ENCODE results near the gene CD53. TPM values are rescaled to one million over a fixed set of nuclear protein-coding genes. Genes with fewer than 3 reads are reported as not detected.
"Not testable (repeated sequence)": the region's sequence is repeated elsewhere in the genome, so short reads cannot be mapped to it uniquely, and the experiment has no call there.

Gene CD53
- 10 to 100 TPM; 17.0 to 62.0 (median 18.4) TPM for total RNA-seq

DNA sequence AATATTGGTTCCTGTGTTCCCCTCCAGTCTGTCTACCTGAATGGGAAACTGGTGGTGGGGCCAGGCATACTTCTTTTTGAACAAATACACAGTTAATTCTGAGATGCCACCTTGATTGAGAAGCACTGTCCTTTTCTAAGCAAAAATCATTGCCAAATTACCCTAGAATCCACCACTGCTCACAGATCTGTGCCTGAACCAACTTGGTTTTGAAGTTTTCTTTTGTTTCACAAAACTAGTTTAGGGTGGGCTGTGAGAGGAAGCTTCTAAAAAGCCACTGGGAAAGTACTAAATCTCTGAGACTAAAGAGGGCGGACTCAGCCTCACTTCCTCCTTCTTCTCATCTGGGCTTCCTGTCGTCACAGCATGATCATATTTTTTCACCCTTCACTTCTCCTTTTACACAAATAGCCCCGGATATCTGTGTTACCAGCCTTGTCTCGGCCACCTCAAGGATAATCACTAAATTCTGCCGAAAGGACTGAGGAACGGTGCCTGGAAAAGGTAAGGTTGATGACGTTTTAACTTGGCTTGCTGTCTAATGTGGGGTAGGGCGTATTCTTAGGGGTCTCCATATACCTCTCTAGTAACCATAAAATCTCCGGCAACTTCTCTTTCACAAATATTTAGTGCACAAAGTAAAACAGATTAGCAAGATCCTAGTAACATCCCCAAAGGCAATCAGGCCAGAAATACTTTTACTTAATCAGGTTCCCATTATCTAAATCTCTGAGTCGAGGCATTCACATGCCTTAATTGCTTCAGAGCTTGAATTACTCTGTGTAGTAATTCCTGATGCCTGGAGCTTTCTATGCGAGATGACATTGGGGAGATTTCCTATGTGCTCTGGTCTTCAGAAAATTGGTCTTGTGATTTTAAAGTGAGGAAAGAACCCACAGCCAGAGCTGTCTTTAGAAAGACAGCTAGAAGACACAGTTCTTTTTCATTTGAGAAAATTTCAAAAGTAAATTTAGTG is at the start of gene CD53:
CD53 (plus strand) TSS at position 404 of the 976 bp plus-strand sequence. CDS start 18,261 bp downstream, outside the sequence.
- WGBS: 53% methylated on average over 11 of the region's 11 CpGs

GRCh38 chr1:110824192-110824591 is 48.8 kb upstream of the CD53 start:
- WGBS: 90% methylated on average over 2 of the region's 4 CpGs

More for the DNA sequence above, at the start of gene CD53:
- peak within 1 kb of the TSS; percentile 9 to 50 (median 32) for H3K4me3 ChIP-seq
- H3K27me3 ChIP-seq: no peaks in the 10 kb centered on the region
- intact Hi-C loops (cut with DNase I): no loop called here
- H3K27ac ChIP-seq (replicated peaks in 1 of 4): peak within 1 kb of the TSS in 3 of 4 donors; percentile 23 to 47 (median 42)
- peaks cover 0 to 9% (median 3%) of the 10 kb centered on the region in 4 donors for H3K9me3 ChIP-seq
- no peak for DNase-seq (ENCODE audit: extremely low spot score)
- no peaks in the 10 kb centered on the region for H3K36me3 ChIP-seq
- no peak for TF ChIP-seq EP300 (IDR thresholded peaks at IDR 0.05)
- TF ChIP-seq POLR2A (IDR thresholded peaks at IDR 0.05; ENCODE audit: low read depth): no peak
- TF ChIP-seq CTCF (IDR thresholded peaks at IDR 0.05): no peak
- peak; percentile 5 to 65 for TF ChIP-seq POLR2AphosphoS5 (IDR thresholded peaks at IDR 0.05)
- H3K4me1 ChIP-seq: no peaks in the 10 kb centered on the region

DNA sequence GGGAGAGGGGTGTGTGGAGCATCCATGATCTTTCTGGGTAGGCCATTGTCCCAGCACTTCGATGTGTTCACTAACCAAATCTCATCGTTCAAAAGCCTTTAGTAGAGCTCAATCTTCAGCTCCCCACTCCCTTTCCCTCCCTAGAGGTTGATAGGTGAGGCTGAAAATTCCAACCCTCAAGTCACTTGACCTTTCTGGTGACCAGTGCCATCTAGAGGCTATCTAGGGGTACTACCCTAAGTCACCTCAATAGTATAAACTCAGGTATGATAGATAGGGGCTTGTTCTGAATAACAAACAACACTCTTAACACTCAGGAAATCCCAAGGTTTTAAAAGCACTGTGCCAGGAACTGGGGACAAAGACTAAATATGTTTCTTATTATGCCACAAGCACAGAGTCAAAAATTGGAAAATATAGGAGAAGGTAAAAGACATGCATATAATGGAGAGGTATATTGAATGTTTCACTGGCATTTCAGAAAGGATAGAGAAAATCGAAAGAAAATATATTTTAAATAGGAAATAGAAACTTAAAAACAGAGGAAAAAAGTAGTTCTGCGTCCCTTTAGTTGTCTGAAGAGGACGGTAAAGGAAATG is 42.9 kb upstream of the CD53 start:
- H3K27me3 ChIP-seq: no peaks in the 10 kb centered on the region
- intact Hi-C loops (cut with DNase I): no loop called here
- DNase-seq (ENCODE audit: extremely low spot score): no peak
- no peak for TF ChIP-seq POLR2A (IDR thresholded peaks at IDR 0.05; ENCODE audit: low read depth)
- no peak for TF ChIP-seq POLR2AphosphoS5 (IDR thresholded peaks at IDR 0.05)
- TF ChIP-seq EP300 (IDR thresholded peaks at IDR 0.05): no peak
- TF ChIP-seq CTCF (IDR thresholded peaks at IDR 0.05): peak in 2 of 3 experiments; percentile 8 to 35
- no peak overlapping the region for H3K27ac ChIP-seq (replicated peaks in 1 of 4)
- peaks cover 0 to 6% (median 0%) of the 10 kb centered on the region in 4 donors for H3K9me3 ChIP-seq
- H3K36me3 ChIP-seq: no peaks in the 10 kb centered on the region
- no peak overlapping the region for H3K4me3 ChIP-seq
- 46% methylated on average over 5 of the region's 5 CpGs for WGBS
- no peaks in the 10 kb centered on the region for H3K4me1 ChIP-seq

More at GRCh38 chr1:110824192-110824591, 48.8 kb upstream of the CD53 start:
- Histone ChIP-seq H3K27ac (replicated peaks in 1 of 4) (no peak overlapping the region), H3K4me1 (no peaks in the 10 kb centered on the region), H3K4me3 (no peak overlapping the region), H3K36me3 (no peaks in the 10 kb centered on the region), H3K27me3 (peaks cover 0 to 14% (median 0%) of the 10 kb centered on the region in 4 donors), H3K9me3 (peaks cover 0 to 10% (median 0%) of the 10 kb centered on the region in 4 donors)
- TF ChIP-seq POLR2A (IDR thresholded peaks at IDR 0.05; ENCODE audit: low read depth) (no peak), EP300 (IDR thresholded peaks at IDR 0.05) (no peak), CTCF (IDR thresholded peaks at IDR 0.05) (no peak), POLR2AphosphoS5 (IDR thresholded peaks at IDR 0.05) (no peak)
- intact Hi-C loops (cut with DNase I): no loop called here
- DNase-seq (ENCODE audit: extremely low spot score): no peak

- DNase-seq (ENCODE audit: extremely low spot score); H3K27ac ChIP-seq (replicated peaks in 1 of 4); H3K4me3 ChIP-seq; H3K27me3 ChIP-seq; H3K9me3 ChIP-seq; intact Hi-C loops (cut with DNase I); H3K36me3 ChIP-seq; H3K4me1 ChIP-seq: not testable (repeated sequence)
- 81% methylated on average over 3 of the region's 3 CpGs for WGBS
Measured at GRCh38 chr1:110833779-110834178, 39.2 kb upstream of the CD53 start.

- intact Hi-C loops (cut with DNase I): no loop called here
- TF ChIP-seq POLR2AphosphoS5 (IDR thresholded peaks at IDR 0.05) (no peak), CTCF (IDR thresholded peaks at IDR 0.05) (no peak), POLR2A (IDR thresholded peaks at IDR 0.05; ENCODE audit: low read depth) (no peak), EP300 (IDR thresholded peaks at IDR 0.05) (no peak)
- H3K4me1 ChIP-seq: no peaks in the 10 kb centered on the region
- WGBS: 69% methylated on average over 4 of the region's 4 CpGs
- H3K27me3 ChIP-seq: no peaks in the 10 kb centered on the region
- DNase-seq (ENCODE audit: extremely low spot score): no peak
- no peak overlapping the region for H3K27ac ChIP-seq (replicated peaks in 1 of 4)
- H3K4me3 ChIP-seq: no peak overlapping the region
- no peaks in the 10 kb centered on the region for H3K36me3 ChIP-seq
- H3K9me3 ChIP-seq: no peaks in the 10 kb centered on the region
Measured at GRCh38 chr1:110846861-110847260, 26.1 kb upstream of the CD53 start.
